Calu3 (cell line): ENCODE data around the gene ARRB1. TPM values are rescaled to one million over a fixed set of nuclear protein-coding genes. Genes with fewer than 3 reads are reported as not detected.
"Not testable (repeated sequence)": the region's sequence is repeated elsewhere in the genome, so short reads cannot be mapped to it uniquely, and the experiment has no call there.

Experiments
- BruUV-seq: library from RNA; stranded (reverse); fragments of 400-500 nt; replicated peaks from 2 replicates; lab custom pipeline; 2021; lab: Mats Ljungman, UMichigan
- CTCF ChIA-PET: fragments of 300-600 bp; sonication (Branson Sonifier 250); formaldehyde crosslinking; loops from one replicate; lab custom pipeline; 2022; ENCODE audit warnings: antibody characterized with exemption; lab: Charles Lee
- DNase-seq: peaks from one replicate; pipeline ENCODE4 v3.0.0; 2022
- H3K27ac Mint-ChIP-seq: one replicate; pipeline ENCODE4 v1.8.0; 2022; ENCODE audit warnings: mixed read lengths; ENCODE audit not compliant: unreplicated experiment
- H3K27me3 Mint-ChIP-seq: one replicate; pipeline ENCODE4 v1.8.0; 2022; ENCODE audit warnings: mixed read lengths; ENCODE audit not compliant: unreplicated experiment
- H3K36me3 Mint-ChIP-seq: one replicate; pipeline ENCODE4 v1.8.0; 2022; ENCODE audit warnings: mild to moderate bottlenecking, moderate library complexity, mixed read lengths; ENCODE audit not compliant: insufficient read depth, unreplicated experiment
- H3K4me1 Mint-ChIP-seq: one replicate; pipeline ENCODE4 v1.8.0; 2022; ENCODE audit warnings: mild to moderate bottlenecking, low read depth, mixed read lengths; ENCODE audit not compliant: unreplicated experiment
- H3K4me3 Mint-ChIP-seq: one replicate; pipeline ENCODE4 v1.8.0; 2022; ENCODE audit warnings: mild to moderate bottlenecking, low read depth, moderate library complexity, mixed read lengths; ENCODE audit not compliant: unreplicated experiment
- H3K9me3 Mint-ChIP-seq: one replicate; pipeline ENCODE4 v1.8.0; 2022; ENCODE audit warnings: low read depth, mixed read lengths; ENCODE audit not compliant: unreplicated experiment
- intact Hi-C: fragments of 100-400 bp; cut with micrococcal nuclease; formaldehyde crosslinking; loops from one replicate; pipeline ENCODE4 v1.10.0; 2022; ENCODE audit not compliant: unreplicated experiment
- total RNA-seq: library from RNA; stranded (reverse); gene quantifications from 2 replicates; pipeline ENCODE4 v1.2.3, GENCODE V29; 2022
- TF ChIP-seq, protein P1 (sequence below): fragments of 200-600 bp; IDR thresholded peaks from one replicate; pipeline ENCODE4 v1.8.0; 2022; ENCODE audit warnings: antibody characterized with exemption; ENCODE audit not compliant: unreplicated experiment

ARRB1 gene
- total RNA-seq, 1 experiment from 2014 or later = 8.7 TPM

DNA sequence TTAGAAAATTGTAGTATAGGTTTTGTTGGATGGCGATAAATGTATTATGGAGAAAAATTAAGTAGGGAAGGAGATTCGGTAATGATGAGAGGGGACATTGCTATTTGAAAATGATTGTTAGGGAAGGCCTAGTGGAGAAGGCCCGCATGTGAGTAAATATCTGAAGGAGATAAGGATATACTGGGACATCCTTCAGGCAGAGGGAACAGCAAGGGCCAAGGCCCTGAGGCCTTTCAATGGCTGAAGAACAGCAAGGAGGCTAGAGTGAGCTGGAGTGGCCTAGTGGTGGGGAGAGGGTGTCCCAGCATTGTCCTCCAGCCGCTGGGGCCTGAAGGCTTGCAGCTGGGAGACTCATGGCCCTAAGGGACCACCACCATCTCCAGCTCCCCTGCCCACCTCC, 23.2 kb upstream of the ARRB1 start:
- DNase-seq = no peak
- CTCF ChIA-PET = no interaction called here
- intact Hi-C loops = no loop called here
- Mint-ChIP-seq H3K36me3 (no peaks in the 10 kb centered on the region), H3K27ac (no peak overlapping the region), H3K4me1 (peaks cover 15% of the 10 kb centered on the region), H3K4me3 (no peak overlapping the region), H3K9me3 (no peaks in the 10 kb centered on the region), H3K27me3 (no peaks in the 10 kb centered on the region)
- TF ChIP-seq, protein P1, sequence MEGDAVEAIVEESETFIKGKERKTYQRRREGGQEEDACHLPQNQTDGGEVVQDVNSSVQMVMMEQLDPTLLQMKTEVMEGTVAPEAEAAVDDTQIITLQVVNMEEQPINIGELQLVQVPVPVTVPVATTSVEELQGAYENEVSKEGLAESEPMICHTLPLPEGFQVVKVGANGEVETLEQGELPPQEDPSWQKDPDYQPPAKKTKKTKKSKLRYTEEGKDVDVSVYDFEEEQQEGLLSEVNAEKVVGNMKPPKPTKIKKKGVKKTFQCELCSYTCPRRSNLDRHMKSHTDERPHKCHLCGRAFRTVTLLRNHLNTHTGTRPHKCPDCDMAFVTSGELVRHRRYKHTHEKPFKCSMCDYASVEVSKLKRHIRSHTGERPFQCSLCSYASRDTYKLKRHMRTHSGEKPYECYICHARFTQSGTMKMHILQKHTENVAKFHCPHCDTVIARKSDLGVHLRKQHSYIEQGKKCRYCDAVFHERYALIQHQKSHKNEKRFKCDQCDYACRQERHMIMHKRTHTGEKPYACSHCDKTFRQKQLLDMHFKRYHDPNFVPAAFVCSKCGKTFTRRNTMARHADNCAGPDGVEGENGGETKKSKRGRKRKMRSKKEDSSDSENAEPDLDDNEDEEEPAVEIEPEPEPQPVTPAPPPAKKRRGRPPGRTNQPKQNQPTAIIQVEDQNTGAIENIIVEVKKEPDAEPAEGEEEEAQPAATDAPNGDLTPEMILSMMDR = no peak
- no TSS peak for BruUV-seq

DNA sequence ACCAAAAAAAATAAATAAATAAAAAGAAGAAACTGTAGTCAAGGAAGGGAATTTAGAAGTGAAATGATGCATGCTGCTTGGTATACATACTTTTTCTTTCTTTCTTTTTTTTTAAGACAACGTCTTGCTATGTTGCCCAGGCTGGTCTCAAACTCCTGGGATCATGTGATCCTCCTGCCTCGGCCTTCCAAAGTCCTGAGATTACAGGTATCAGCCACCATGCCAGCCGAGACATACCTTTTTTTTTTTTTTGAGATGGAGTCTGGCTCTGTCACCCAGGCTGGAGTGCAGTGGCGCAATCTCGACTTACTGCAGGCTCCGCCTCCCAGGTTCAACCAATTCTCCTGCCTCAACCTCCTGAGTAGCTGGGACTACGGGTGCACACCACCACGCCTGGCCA, 21.7 kb upstream of the ARRB1 start:
- Mint-ChIP-seq H3K4me1 (peaks cover 15% of the 10 kb centered on the region), H3K9me3 (no peaks in the 10 kb centered on the region), H3K27me3 (no peaks in the 10 kb centered on the region), H3K4me3 (no peak overlapping the region), H3K36me3 (no peaks in the 10 kb centered on the region), H3K27ac (no peak overlapping the region)
- intact Hi-C loops = no loop called here
- CTCF ChIA-PET = interaction anchor here (0.6 to 1.5 kb wide), 7 partner anchors 16 to 737 kb away, joined by 3 to 5 read pairs (median 3); no protein-coding TSS in a partner anchor
- no peak for DNase-seq
- TF ChIP-seq, protein P1 = no peak
- no TSS peak for BruUV-seq

DNA sequence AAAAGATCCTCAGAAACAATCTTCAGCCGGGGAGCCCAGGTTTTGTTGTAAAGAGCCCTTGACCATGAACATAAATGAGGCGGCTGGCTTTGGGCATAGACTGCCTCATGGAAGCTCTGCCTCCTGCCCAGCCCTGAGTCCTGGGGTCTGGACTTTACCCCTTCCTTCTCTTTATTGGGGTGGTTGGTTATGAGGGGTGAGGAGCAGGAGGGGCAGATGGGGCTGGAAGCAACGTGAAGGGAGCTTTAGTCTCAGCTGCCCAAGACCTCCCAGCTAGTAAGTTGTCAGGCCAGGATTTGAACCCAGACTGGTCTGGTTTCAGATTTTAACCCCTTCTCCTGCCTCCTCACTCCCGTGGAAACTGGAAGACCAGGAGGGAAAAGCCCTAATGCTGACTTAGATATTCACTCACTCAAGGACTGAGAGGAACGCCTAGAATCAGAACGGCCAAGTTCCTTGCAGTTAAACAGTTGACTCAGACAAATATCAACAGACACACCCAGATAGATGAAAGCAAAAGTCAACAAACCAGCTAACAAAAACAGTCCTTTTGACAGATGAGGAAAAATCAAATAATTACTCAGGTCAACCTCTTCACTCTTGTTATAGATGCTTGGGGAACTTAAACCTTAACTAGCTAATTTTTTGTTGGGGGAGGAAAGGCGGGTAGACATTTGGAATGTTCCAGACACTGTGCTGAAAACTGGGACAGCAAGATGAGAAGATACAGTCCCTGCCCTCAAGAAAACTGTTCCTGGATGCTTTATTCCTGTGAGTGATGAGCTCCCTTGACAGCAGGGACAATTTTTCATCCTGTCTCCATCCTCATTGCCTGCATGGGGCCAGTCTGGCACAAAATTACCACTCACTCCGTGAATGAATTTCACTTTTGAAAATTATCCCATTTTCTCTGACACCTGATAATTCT, 20.8 kb upstream of the ARRB1 start:
- Mint-ChIP-seq H3K36me3 (no peaks in the 10 kb centered on the region), H3K4me3 (no peak overlapping the region), H3K9me3 (no peaks in the 10 kb centered on the region), H3K27ac (peak overlapping the region; percentile 33), H3K27me3 (no peaks in the 10 kb centered on the region), H3K4me1 (peaks cover 15% of the 10 kb centered on the region)
- peak; percentile 34 for DNase-seq
- TF ChIP-seq, protein P1 = no peak
- intact Hi-C loops = no loop called here
- no TSS peak for BruUV-seq
- CTCF ChIA-PET = interaction anchor here (0.6 to 1.5 kb wide), 10 partner anchors 9 to 738 kb away, joined by 3 to 5 read pairs (median 3); no protein-coding TSS in a partner anchor

DNA sequence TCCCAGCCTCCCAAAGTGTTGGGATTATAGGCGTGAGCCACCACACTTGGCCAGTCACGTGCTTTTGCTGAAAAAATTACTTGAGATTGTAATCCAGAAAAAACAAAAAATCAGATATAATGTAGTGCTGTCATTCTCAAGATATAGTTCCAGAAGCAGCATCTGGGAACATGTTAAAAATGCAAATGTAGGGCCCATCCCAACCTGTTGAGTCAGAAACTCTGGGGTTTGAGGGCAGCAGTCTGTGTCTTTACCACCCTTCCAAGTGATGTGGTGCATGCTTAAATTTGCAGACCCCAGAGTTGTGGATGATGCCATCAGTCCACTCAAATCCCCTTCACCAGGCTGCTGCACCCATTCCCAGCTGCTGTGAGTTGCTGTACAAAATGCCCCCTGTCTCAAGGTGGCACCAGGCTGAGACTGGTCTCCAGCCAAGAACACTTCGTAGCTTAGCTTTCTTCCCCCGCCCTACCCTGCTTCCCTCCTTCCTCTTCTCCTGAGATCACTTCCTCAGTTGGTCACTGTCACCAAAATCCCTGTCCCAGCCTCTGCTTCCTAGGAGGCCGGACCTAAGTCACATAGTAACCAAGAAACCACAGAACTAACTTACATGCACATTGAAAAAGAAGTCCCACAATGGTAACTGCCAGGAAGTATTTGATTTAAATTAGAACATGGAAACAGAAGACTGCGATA, 18.2 kb upstream of the ARRB1 start:
- H3K36me3 Mint-ChIP-seq = no peaks in the 10 kb centered on the region
- no peaks in the 10 kb centered on the region for H3K9me3 Mint-ChIP-seq
- no peak overlapping the region for H3K27ac Mint-ChIP-seq
- no peak for DNase-seq
- peaks cover 25% of the 10 kb centered on the region for H3K4me1 Mint-ChIP-seq
- TF ChIP-seq, protein P1 = no peak
- no TSS peak for BruUV-seq
- intact Hi-C loops = no loop called here
- H3K27me3 Mint-ChIP-seq = no peaks in the 10 kb centered on the region
- CTCF ChIA-PET = no interaction called here
- no peak overlapping the region for H3K4me3 Mint-ChIP-seq

DNA sequence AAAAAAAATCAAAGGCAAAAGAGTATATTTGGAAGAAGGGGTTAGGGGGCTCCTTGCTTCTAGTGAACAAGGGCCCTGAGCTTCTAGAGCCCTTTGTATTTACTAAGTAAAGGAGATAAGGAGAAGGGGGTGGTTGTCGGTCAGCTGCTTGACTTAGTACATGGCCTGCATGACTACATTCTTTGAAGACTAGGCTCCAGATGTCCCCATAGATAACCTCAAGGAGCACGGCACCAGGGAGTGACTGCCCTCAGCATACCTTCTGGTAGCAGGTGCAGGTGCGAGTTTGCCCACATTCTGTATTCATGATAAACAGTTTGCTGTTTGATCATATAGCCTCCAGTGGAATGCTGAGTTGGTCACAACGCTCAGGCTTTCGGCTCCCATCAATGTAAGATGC, 15.4 kb upstream of the ARRB1 start:
- peaks cover 15% of the 10 kb centered on the region for H3K4me1 Mint-ChIP-seq
- H3K27me3 Mint-ChIP-seq = peaks cover 13% of the 10 kb centered on the region
- intact Hi-C loops, DNase-seq, H3K9me3 Mint-ChIP-seq, H3K4me3 Mint-ChIP-seq, H3K36me3 Mint-ChIP-seq, H3K27ac Mint-ChIP-seq, BruUV-seq: not testable (repeated sequence)
- CTCF ChIA-PET = interaction anchor here (1.0 kb wide), 1 partner anchor 24 kb away, joined by 5 read pairs; no protein-coding TSS in a partner anchor
